Measurements from ENCODE around the gene ENTHD1. TPM values are rescaled to one million over a fixed set of nuclear protein-coding genes. Genes with fewer than 3 reads are reported as not detected.

ENTHD1 gene
- total RNA-seq, 1 experiment from 2014 or later, result not detected

GRCh38 chr22:39819429-39819828, 74.1 kb downstream of the ENTHD1 start:
- no peak for TF ChIP-seq CTCF (IDR thresholded peaks at IDR 0.05; ENCODE audit: unreplicated experiment)
- Mint-ChIP-seq H3K36me3 (ENCODE audit: insufficient read depth, unreplicated experiment) (no peaks in the 10 kb centered on the region), H3K27ac (ENCODE audit: unreplicated experiment) (no peak overlapping the region), H3K9me3 (ENCODE audit: low read depth, unreplicated experiment) (no peaks in the 10 kb centered on the region), H3K27me3 (ENCODE audit: unreplicated experiment) (peaks cover 25% of the 10 kb centered on the region), H3K4me1 (ENCODE audit: low read depth, unreplicated experiment) (peaks cover 10% of the 10 kb centered on the region), H3K4me3 (ENCODE audit: low read depth, unreplicated experiment) (no peak overlapping the region)
- no TSS peak for BruUV-seq (replicated peaks)
- no peak for DNase-seq
- intact Hi-C loops (cut with micrococcal nuclease; ENCODE audit: unreplicated experiment), result no loop called here
- CTCF ChIA-PET, result no interaction called here

GRCh38 chr22:39818094-39818493, 75.5 kb downstream of the ENTHD1 start:
- H3K4me1 Mint-ChIP-seq (ENCODE audit: low read depth, unreplicated experiment), result peaks cover 10% of the 10 kb centered on the region
- H3K4me3 Mint-ChIP-seq (ENCODE audit: low read depth, unreplicated experiment), result no peak overlapping the region
- no TSS peak for BruUV-seq (replicated peaks)
- H3K9me3 Mint-ChIP-seq (ENCODE audit: low read depth, unreplicated experiment), result no peaks in the 10 kb centered on the region
- intact Hi-C loops (cut with micrococcal nuclease; ENCODE audit: unreplicated experiment), result no loop called here
- CTCF ChIA-PET, result interaction anchor here (0.6 kb wide), 1 partner anchor 877 kb away, joined by 6 read pairs; no protein-coding TSS in a partner anchor
- H3K27me3 Mint-ChIP-seq (ENCODE audit: unreplicated experiment), result peaks cover 25% of the 10 kb centered on the region
- TF ChIP-seq CTCF (IDR thresholded peaks at IDR 0.05; ENCODE audit: unreplicated experiment), result no peak
- no peak overlapping the region for H3K27ac Mint-ChIP-seq (ENCODE audit: unreplicated experiment)
- no peaks in the 10 kb centered on the region for H3K36me3 Mint-ChIP-seq (ENCODE audit: insufficient read depth, unreplicated experiment)
- DNase-seq, result no peak

GRCh38 chr22:39815932-39816331, 77.6 kb downstream of the ENTHD1 start:
- intact Hi-C loops (cut with micrococcal nuclease; ENCODE audit: unreplicated experiment), result no loop called here
- peaks cover 29% of the 10 kb centered on the region for H3K27me3 Mint-ChIP-seq (ENCODE audit: unreplicated experiment)
- no peak overlapping the region for H3K4me3 Mint-ChIP-seq (ENCODE audit: low read depth, unreplicated experiment)
- TF ChIP-seq CTCF (IDR thresholded peaks at IDR 0.05; ENCODE audit: unreplicated experiment), result no peak
- peaks cover 10% of the 10 kb centered on the region for H3K4me1 Mint-ChIP-seq (ENCODE audit: low read depth, unreplicated experiment)
- BruUV-seq (replicated peaks), result no TSS peak
- no peaks in the 10 kb centered on the region for H3K9me3 Mint-ChIP-seq (ENCODE audit: low read depth, unreplicated experiment)
- H3K36me3 Mint-ChIP-seq (ENCODE audit: insufficient read depth, unreplicated experiment), result no peaks in the 10 kb centered on the region
- H3K27ac Mint-ChIP-seq (ENCODE audit: unreplicated experiment), result no peak overlapping the region
- CTCF ChIA-PET, result no interaction called here
- DNase-seq, result no peak

- Mint-ChIP-seq H3K4me1 (ENCODE audit: low read depth, unreplicated experiment) (peaks cover 1% of the 10 kb centered on the region), H3K27ac (ENCODE audit: unreplicated experiment) (no peak overlapping the region), H3K27me3 (ENCODE audit: unreplicated experiment) (peaks cover 37% of the 10 kb centered on the region), H3K36me3 (ENCODE audit: insufficient read depth, unreplicated experiment) (no peaks in the 10 kb centered on the region), H3K9me3 (ENCODE audit: low read depth, unreplicated experiment) (no peaks in the 10 kb centered on the region), H3K4me3 (ENCODE audit: low read depth, unreplicated experiment) (no peak overlapping the region)
- CTCF ChIA-PET, result no interaction called here
- no TSS peak for BruUV-seq (replicated peaks)
- TF ChIP-seq CTCF (IDR thresholded peaks at IDR 0.05; ENCODE audit: unreplicated experiment), result no peak
- DNase-seq, result no peak
- intact Hi-C loops (cut with micrococcal nuclease; ENCODE audit: unreplicated experiment), result no loop called here
Measured at GRCh38 chr22:39814899-39815298, 78.7 kb downstream of the ENTHD1 start.

Data from Calu3 (cell line).